ENCODE data around the gene OXTR.

OXTR gene

GRCh38 chr3:8712045-8712907 lies 57.1 kb downstream of the OXTR start:
- DNase-seq (ENCODE audit: low read depth), result no peak

- no peak for DNase-seq (ENCODE audit: low read depth)
These were observed 59.5 kb downstream of the OXTR start for GRCh38 chr3:8709801-8710507.

DNA sequence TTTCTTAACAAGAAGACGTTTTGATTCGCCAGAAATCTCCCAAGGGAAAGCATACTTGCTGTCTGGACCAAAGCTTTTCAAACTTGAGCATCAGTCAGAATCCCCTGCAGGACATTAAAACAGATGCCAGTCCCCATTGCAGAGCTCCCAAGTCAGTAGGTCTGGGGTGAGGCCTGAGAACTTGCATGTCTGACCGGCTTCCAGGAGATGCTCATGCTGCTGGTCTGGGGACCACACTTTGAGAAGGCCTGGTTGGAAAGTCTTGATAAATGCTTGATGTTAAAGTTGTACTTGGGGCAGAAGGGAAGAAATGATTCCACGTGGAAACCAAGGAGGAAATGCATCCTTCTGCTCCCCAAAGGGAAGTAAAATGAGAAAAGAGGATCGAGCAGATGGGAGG lies 60.1 kb downstream of the OXTR start:
- DNase-seq (ENCODE audit: low read depth), result no peak

DNA sequence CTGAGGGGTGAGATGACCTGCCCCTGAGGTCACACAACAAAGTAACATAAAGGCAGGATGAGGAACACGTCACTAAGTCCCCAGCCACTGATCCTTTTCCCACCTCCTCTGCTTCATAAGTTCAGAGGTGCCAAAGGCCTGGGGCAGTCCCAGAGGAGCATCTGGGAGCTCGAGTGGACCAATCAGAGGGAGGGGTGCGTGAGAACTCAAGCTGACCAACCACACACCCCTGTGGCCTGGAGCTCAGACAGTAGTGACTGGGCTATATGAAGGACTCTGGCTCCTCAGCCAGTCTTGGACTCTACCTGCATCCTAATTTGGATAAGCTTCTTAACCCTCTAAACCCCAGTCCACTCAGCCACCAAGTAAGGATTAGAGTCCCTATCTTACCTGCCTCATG lies 63.8 kb downstream of the OXTR start:
- DNase-seq (ENCODE audit: low read depth), result no peak

DNA sequence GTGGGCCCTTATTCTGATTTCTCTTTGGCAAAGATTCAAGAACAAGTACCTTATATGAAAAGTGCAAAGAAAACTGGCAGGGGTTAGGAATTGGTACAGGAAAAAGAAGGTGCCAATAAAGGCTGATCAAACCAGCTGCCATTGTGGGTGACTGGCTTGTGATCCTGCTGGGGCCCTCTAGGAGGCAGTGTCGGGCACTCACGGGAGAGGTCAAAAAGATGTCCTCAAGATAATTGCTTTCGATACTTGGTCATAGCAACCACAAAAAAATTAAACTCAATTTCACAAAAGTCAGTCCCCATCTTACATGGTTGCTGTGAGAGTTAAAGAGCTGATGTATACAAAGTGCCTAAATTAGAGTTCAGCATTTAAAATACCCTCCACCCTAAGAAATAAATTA lies 66.9 kb downstream of the OXTR start:
- no peak for DNase-seq (ENCODE audit: low read depth)

Data from stimulated activated CD8-positive, alpha-beta memory T cell treated with anti-CD3 and anti-CD28 coated beads, Interleukin-4, amount 100 ng/mL, for 24 hours (primary cell).